ENCODE data around the gene FIBP. TPM values are rescaled to one million over a fixed set of nuclear protein-coding genes. Genes with fewer than 3 reads are reported as not detected.

The FIBP gene
- polyA plus RNA-seq, 3 donors = 79.1 to 109 (median 101) TPM

GRCh38 chr11:65919573-65920371 lies 31.5 kb upstream of the FIBP start:
- peaks cover 0 to 2% (median 0%) of the 10 kb centered on the region in 3 donors for H3K27me3 Mint-ChIP-seq (ENCODE audit: low read depth in 3 of 3)

DNA sequence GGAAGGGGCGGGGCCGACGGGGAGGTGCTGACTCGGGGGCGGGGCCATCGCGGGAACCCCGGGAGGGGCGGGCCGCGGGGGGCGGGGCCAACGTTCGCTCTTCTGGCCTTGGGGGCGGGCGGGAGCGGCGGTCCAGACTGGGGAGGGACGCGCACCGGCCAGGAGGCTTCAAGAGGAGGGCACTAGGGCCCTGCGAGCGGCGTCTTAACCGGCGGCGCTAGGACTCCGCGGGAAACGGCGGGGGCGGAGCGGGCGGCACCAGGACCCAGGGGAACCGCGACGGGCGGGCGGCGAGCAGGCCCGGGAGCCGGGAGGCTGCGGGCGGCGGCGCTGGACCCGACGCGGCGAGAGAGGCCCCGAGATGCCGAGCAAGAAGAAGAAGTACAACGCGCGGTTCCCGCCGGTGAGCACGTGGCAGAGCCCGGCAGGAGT lies 30.9 kb upstream of the FIBP start, which contains the start of gene DRAP1:
Gene DRAP1 (plus strand): TSS at position 286 of the 432 bp plus-strand sequence. CDS start 76 bp downstream, at position 362.
- H3K9ac ChIP-seq (ENCODE audit: insufficient read depth, low read length, poor library complexity, severe bottlenecking) = peak within 1 kb of the TSS; percentile 94
- peak; percentile 95 to 97 (median 96) for DNase-seq
- Mint-ChIP-seq H3K27me3 (ENCODE audit: low read depth in 3 of 3) (peaks cover 0 to 2% (median 0%) of the 10 kb centered on the region in 3 donors), H3K27ac (peak within 1 kb of the TSS; percentile 81 to 93 (median 87)), H3K4me3 (peak within 1 kb of the TSS; percentile 89 to 95), H3K36me3 (peaks cover 28 to 33% of the 10 kb centered on the region in 2 donors), H3K9me3 (no peaks in the 10 kb centered on the region), H3K4me1 (peaks cover 57% of the 10 kb centered on the region)
- H3K36me3 ChIP-seq (replicated peaks in 1 of 2; ENCODE audit: control insufficient read depth in 1 of 2, insufficient read depth in 2 of 2, low read length in 2 of 2) = peaks cover 12 to 22% of the 10 kb centered on the region in 2 donors
- H3K9me3 ChIP-seq (replicated peaks in 1 of 2; ENCODE audit: control insufficient read depth in 1 of 2, insufficient read depth in 1 of 2, low read length in 2 of 2) = no peaks in the 10 kb centered on the region
- TF ChIP-seq, protein P1, sequence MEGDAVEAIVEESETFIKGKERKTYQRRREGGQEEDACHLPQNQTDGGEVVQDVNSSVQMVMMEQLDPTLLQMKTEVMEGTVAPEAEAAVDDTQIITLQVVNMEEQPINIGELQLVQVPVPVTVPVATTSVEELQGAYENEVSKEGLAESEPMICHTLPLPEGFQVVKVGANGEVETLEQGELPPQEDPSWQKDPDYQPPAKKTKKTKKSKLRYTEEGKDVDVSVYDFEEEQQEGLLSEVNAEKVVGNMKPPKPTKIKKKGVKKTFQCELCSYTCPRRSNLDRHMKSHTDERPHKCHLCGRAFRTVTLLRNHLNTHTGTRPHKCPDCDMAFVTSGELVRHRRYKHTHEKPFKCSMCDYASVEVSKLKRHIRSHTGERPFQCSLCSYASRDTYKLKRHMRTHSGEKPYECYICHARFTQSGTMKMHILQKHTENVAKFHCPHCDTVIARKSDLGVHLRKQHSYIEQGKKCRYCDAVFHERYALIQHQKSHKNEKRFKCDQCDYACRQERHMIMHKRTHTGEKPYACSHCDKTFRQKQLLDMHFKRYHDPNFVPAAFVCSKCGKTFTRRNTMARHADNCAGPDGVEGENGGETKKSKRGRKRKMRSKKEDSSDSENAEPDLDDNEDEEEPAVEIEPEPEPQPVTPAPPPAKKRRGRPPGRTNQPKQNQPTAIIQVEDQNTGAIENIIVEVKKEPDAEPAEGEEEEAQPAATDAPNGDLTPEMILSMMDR (IDR thresholded peaks at IDR 0.05) = no peak
- H2AFZ ChIP-seq (ENCODE audit: insufficient read depth, low read depth, low read length, poor library complexity, severe bottlenecking) = peak within 1 kb of the TSS; percentile 82
- no peaks in the 10 kb centered on the region for H3K27me3 ChIP-seq (ENCODE audit: control insufficient read depth in 2 of 2, insufficient read depth in 2 of 2, low read length in 2 of 2)
- H3K79me2 ChIP-seq (ENCODE audit: insufficient read depth, low read length) = peaks cover 38% of the 10 kb centered on the region
- peak within 1 kb of the TSS; percentile 99 for H3K4me2 ChIP-seq (replicated peaks; ENCODE audit: extremely low read depth, low read length, poor library complexity, severe bottlenecking)
- peaks cover 56 to 61% of the 10 kb centered on the region in 2 donors for H3K4me1 ChIP-seq (ENCODE audit: control insufficient read depth in 1 of 2, insufficient read depth in 2 of 2, low read length in 2 of 2)
- 0% methylated on average over 48 of the region's 59 CpGs for WGBS (ENCODE audit: insufficient coverage)
- H3K27ac ChIP-seq (ENCODE audit: low read depth in 1 of 2, low read length in 2 of 2) = peak within 1 kb of the TSS; percentile 61 to 94
- H4K20me1 ChIP-seq (ENCODE audit: insufficient read depth, low read length) = peaks cover 10% of the 10 kb centered on the region
- intact Hi-C loops (cut with micrococcal nuclease) = loop anchor here in 1 of 2 donors (1.0 to 2.0 kb wide), 2 partner anchors 18 to 42 kb away; partner anchors contain the start of genes FOSL1 and SART1
- peak within 1 kb of the TSS; percentile 93 to 99 (median 98) for H3K4me3 ChIP-seq (replicated peaks in 1 of 3; ENCODE audit: low read depth in 2 of 3, low read length in 3 of 3)

More at GRCh38 chr11:65919573-65920371, 31.5 kb upstream of the FIBP start:
- TF ChIP-seq, protein P1 (IDR thresholded peaks at IDR 0.05) = no peak
- Histone ChIP-seq H2AFZ (ENCODE audit: insufficient read depth, low read depth, low read length, poor library complexity, severe bottlenecking) (peak overlapping the region; percentile 82), H3K27me3 (ENCODE audit: control insufficient read depth in 2 of 2, insufficient read depth in 2 of 2, low read length in 2 of 2) (no peaks in the 10 kb centered on the region), H3K4me1 (ENCODE audit: control insufficient read depth in 1 of 2, insufficient read depth in 2 of 2, low read length in 2 of 2) (peaks cover 51 to 59% of the 10 kb centered on the region in 2 donors), H3K27ac (ENCODE audit: low read depth in 1 of 2, low read length in 2 of 2) (peak overlapping the region in 1 of 2 donors; percentile 78), H3K4me2 (replicated peaks; ENCODE audit: extremely low read depth, low read length, poor library complexity, severe bottlenecking) (peak overlapping the region; percentile 94), H3K9me3 (replicated peaks in 1 of 2; ENCODE audit: control insufficient read depth in 1 of 2, insufficient read depth in 1 of 2, low read length in 2 of 2) (no peaks in the 10 kb centered on the region), H3K79me2 (ENCODE audit: insufficient read depth, low read length) (peaks cover 38% of the 10 kb centered on the region), H3K36me3 (replicated peaks in 1 of 2; ENCODE audit: control insufficient read depth in 1 of 2, insufficient read depth in 2 of 2, low read length in 2 of 2) (peaks cover 12 to 26% of the 10 kb centered on the region in 2 donors), H3K9ac (ENCODE audit: insufficient read depth, low read length, poor library complexity, severe bottlenecking) (peak overlapping the region; percentile 77), H3K4me3 (replicated peaks in 1 of 3; ENCODE audit: low read depth in 2 of 3, low read length in 3 of 3) (peak overlapping the region; percentile 74 to 93 (median 91)), H4K20me1 (ENCODE audit: insufficient read depth, low read length) (peaks cover 9% of the 10 kb centered on the region)
- Mint-ChIP-seq H3K4me1 (peaks cover 51% of the 10 kb centered on the region), H3K36me3 (peaks cover 30 to 35% of the 10 kb centered on the region in 2 donors), H3K4me3 (peak overlapping the region; percentile 89 to 95), H3K27ac (peak overlapping the region in 6 of 7 donors; percentile 61 to 90 (median 81)), H3K9me3 (no peaks in the 10 kb centered on the region)
- WGBS (ENCODE audit: insufficient coverage) = under 1% methylated on average over 42 of the region's 60 CpGs
- intact Hi-C loops (cut with micrococcal nuclease) = loop anchor here (1.0 to 5.0 kb wide), 4 partner anchors 19 to 43 kb away; partner anchors contain the start of genes SART1 (in 2 of the 2), FIBP (in 1 of the 2) and FOSL1 (in 1 of the 2)
- no peak for DNase-seq

All from CD14-positive monocyte (primary cell).